Activated CD8-positive, alpha-beta T cell treated with anti-CD3 and anti-CD28 coated beads, Interleukin-2, amount 10 ng/mL, durations not matched to agents 7 days and 5 days (primary cell): Measurements from ENCODE around the gene ARHGAP8. TPM values are rescaled to one million over a fixed set of nuclear protein-coding genes. Genes with fewer than 3 reads are reported as not detected.

Source experiments
- ATAC-seq: fragments of 150-1000 bp; cut with Tn5 transposase; one replicate; pipeline ENCODE4 v1.10.0; 2021; ENCODE audit warnings: moderate library complexity
- CTCF ChIA-PET: fragments of 350-600 bp; sonication (Branson Sonifier 250); formaldehyde crosslinking; loops from one replicate; lab custom pipeline; 2021; ENCODE audit warnings: antibody characterized with exemption; lab: Charles Lee
- POLR2A ChIA-PET: fragments of 350-600 bp; sonication (Branson Sonifier 250); formaldehyde crosslinking; loops from one replicate; lab custom pipeline; 2021; ENCODE audit warnings: antibody characterized with exemption; lab: Charles Lee
- DNase-seq: peaks from one replicate; pipeline ENCODE4 v3.0.0-alpha.2; 2020
- H3K27ac Mint-ChIP-seq: one replicate; pipeline ENCODE4 v1.8.0; 2021; ENCODE audit warnings: mild to moderate bottlenecking, mixed read lengths
- H3K27me3 Mint-ChIP-seq: one replicate; pipeline ENCODE4 v1.8.0; 2021; ENCODE audit warnings: low read depth, mixed read lengths
- H3K36me3 Mint-ChIP-seq: one replicate; pipeline ENCODE4 v1.8.0; 2021; ENCODE audit warnings: low read depth, mixed read lengths
- H3K4me1 Mint-ChIP-seq: one replicate; pipeline ENCODE4 v1.8.0; 2021; ENCODE audit warnings: low read depth, mixed read lengths
- H3K4me3 Mint-ChIP-seq: one replicate; pipeline ENCODE4 v1.8.0; 2021; ENCODE audit warnings: mild to moderate bottlenecking, mixed read lengths
- H3K9me3 Mint-ChIP-seq: one replicate; pipeline ENCODE4 v1.8.0; 2022; ENCODE audit warnings: mixed read lengths; ENCODE audit not compliant: insufficient read depth
- total RNA-seq, 2 experiments: library from RNA; stranded (reverse); gene quantifications; one replicate each; pipeline ENCODE4 v1.2.3, GENCODE V29; 2021

The ARHGAP8 gene
- 1 to 10 TPM in 1 of 2 experiments, under 1 TPM in 1; 0.39 to 1.2 TPM for total RNA-seq

DNA sequence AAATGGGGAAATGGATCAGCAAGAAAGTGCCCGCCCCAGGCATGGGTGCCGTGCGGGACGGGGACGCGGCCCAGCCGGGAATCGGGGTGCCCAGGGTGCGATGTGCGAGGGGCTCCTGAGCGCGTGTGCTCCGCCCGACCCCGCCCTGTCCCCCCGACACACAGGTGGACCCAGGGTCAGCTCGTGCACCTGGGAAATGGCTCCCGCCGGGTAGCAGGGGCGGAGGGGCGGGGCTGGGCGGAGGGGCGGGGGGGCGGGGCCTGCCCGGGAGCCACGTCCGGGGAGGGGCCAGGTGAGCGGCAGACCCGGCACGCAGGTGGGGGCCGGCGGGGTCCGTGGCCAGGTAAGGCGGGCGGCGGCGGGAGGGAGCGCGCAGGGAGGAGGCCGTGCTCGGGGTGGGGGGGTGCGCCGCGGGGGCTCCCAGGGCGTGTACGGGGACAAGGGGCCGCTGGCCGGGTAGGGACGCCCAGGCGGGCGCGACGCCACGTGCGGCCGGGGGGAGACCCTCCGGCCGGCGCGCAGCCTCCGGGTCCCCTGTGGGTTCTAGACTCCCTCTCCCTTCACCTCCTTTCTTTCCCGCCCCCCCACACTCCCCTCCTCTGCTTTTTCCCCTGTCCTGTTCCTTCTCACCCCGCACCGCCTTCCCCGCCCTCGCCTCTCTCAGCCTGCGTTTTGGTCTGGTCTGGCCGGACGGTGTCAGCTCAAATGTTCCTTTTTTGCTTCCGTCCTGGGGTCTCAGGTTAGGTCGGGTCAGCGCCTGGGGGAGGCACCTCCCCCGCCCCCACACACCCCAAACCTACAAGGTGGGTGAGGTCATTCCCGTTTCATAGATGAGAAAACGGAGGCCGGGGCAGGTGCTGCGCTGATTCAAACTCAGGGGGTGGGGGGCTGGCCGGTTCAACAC, at the start of gene ARHGAP8:
ARHGAP8 (plus strand) TSS at position 291 of the 904 bp plus-strand sequence. CDS start 33,953 bp downstream, outside the sequence.
- Mint-ChIP-seq H3K27me3 (peaks cover 47% of the 10 kb centered on the region), H3K4me3 (peak within 1 kb of the TSS; percentile 25), H3K36me3 (no peaks in the 10 kb centered on the region), H3K9me3 (no peaks in the 10 kb centered on the region), H3K4me1 (peaks cover 3% of the 10 kb centered on the region), H3K27ac (no peak within 1 kb of the TSS)
- no peak for DNase-seq
- ChIA-PET CTCF (no interaction called here), POLR2A (no interaction called here)
- ATAC-seq, result peak; percentile 57

DNA sequence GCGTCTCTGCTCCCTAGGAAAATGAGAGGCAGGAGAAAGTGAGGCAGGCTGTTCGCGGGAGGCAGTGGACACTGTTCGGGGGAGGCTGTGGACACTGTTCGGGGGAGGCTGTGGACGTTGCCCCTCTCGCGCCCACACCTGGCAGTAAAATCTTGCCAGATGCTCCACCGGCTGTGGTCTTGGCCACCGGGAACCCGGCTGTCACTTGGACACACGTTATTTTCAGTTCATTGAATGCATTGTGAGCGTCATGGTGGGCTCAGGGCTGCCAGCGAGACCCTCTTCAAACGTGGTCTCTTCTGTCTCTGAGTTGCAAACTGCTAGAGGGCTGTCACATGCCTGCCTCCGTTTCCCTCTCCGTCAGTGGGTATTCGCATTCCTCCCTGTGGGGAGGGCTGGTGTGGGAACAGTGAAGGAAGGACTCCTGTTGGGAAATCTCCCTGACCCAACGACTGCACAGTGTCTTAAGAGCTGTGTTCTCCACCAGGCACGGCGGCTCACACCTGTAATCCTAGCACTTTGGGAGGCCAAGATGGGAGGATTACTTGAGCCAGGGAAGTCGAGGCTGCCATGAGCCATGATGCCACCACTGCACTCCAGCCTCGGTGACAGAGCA, 49.0 kb upstream of the ARHGAP8 start:
- H3K4me3 Mint-ChIP-seq, result peak overlapping the region; percentile 69
- H3K9me3 Mint-ChIP-seq, result no peaks in the 10 kb centered on the region
- no peak overlapping the region for H3K27ac Mint-ChIP-seq
- DNase-seq, result no peak
- H3K27me3 Mint-ChIP-seq, result no peaks in the 10 kb centered on the region
- peaks cover 10% of the 10 kb centered on the region for H3K36me3 Mint-ChIP-seq
- peaks cover 27% of the 10 kb centered on the region for H3K4me1 Mint-ChIP-seq
- no peak for ATAC-seq
- ChIA-PET CTCF (interaction anchor here (0.9 to 1.1 kb wide), 3 partner anchors 18 to 26 kb away, joined by 3 to 4 read pairs (median 3); no protein-coding TSS in a partner anchor), POLR2A (no interaction called here)

DNA sequence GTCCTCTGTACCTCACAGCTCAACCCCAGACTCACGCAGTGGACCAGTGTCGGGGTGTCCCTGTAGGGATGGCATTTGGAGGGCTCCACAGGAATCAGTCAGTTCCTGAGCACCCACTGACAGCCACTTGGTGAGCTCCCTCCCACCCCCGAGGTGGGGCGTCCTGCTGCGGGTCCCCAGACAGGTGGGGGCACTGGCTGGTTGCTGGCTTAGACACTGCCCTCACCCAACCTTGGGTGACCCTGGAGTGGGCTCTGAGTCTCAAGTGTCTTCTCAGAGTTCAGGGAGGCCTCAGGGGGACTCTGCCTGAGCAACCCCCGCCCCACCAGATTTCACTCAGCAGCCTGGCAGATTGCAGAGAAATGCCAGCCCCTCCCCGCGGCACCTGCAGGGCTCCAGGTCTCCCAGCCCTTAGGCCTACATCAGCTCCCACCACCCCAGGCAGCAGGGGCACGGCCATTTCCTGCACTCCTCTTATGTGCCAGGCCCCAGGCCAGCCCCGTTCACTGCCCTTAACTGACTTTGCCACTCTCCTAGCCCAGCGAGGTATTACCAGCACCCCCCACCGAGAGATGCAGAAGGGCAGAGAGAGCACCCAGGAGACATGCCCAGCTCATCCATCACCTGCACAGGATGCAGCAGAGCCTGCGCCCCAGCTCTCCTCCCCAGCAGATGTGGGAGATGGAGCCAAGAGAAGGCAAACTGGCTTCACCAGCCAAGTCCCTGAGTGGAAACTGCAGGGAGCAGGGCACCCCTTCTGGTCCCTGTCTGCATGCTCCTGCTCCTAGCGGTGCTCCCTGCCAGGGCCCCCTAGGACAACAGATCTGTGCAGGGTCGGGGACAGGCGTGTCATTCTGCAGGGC, 48.0 kb upstream of the ARHGAP8 start:
- Mint-ChIP-seq H3K27me3 (no peaks in the 10 kb centered on the region), H3K27ac (no peak overlapping the region), H3K4me1 (peaks cover 34% of the 10 kb centered on the region), H3K9me3 (no peaks in the 10 kb centered on the region), H3K4me3 (no peak overlapping the region), H3K36me3 (peaks cover 10% of the 10 kb centered on the region)
- ChIA-PET POLR2A (no interaction called here), CTCF (interaction anchor here (1.1 to 1.7 kb wide), 3 partner anchors 20 to 31 kb away, joined by 3 to 4 read pairs (median 3); no protein-coding TSS in a partner anchor)
- DNase-seq (no peak), ATAC-seq (no peak)

DNA sequence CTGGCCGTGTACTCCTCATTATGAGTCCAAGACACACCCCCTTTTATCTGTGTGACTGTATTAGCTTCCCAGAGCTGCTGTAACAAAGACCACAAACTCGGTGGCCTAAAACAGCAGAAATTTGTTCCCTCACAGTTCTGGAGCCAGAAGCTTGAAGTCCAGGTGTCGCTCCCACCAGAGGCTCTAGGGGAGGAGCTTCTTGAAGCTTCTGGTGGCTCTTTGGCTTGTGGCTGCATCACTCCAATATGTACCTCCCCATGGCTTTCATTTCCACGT, 47.4 kb upstream of the ARHGAP8 start:
- Mint-ChIP-seq H3K27ac (no peak overlapping the region), H3K9me3 (no peaks in the 10 kb centered on the region), H3K27me3 (no peaks in the 10 kb centered on the region), H3K4me3 (no peak overlapping the region), H3K4me1 (peaks cover 39% of the 10 kb centered on the region), H3K36me3 (peaks cover 12% of the 10 kb centered on the region)
- DNase-seq, result no peak
- ATAC-seq, result no peak
- POLR2A ChIA-PET, result no interaction called here
- CTCF ChIA-PET, result interaction anchor here (1.0 to 1.7 kb wide), 3 partner anchors 20 to 30 kb away, joined by 3 read pairs; no protein-coding TSS in a partner anchor

DNA sequence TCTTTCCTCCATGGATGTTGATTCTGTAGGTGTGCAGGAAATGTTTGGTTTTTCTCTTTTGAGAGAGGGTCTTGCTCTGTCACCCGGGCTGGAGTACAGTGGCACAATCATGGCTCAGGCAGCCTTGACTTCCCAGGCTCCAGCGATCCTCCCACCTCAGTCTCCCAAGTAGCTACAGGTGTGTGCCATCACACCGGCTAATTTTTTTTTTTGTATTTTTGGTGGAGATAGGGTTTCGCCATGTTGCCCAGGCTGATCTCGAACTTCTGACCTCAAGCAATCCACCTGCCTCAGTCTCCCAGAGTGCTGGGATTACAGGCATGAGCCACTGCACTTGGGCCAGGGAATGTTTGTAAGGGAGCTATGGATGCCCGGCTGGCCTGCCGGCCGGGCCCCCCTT, 45.9 kb upstream of the ARHGAP8 start:
- ATAC-seq, result no peak
- Mint-ChIP-seq H3K9me3 (no peaks in the 10 kb centered on the region), H3K36me3 (peaks cover 12% of the 10 kb centered on the region), H3K27me3 (no peaks in the 10 kb centered on the region), H3K27ac (no peak overlapping the region), H3K4me1 (peaks cover 49% of the 10 kb centered on the region), H3K4me3 (no peak overlapping the region)
- POLR2A ChIA-PET, result no interaction called here
- DNase-seq, result no peak
- CTCF ChIA-PET, result interaction anchor here (1.1 kb wide), 1 partner anchor 22 kb away, joined by 3 read pairs; no protein-coding TSS in a partner anchor

DNA sequence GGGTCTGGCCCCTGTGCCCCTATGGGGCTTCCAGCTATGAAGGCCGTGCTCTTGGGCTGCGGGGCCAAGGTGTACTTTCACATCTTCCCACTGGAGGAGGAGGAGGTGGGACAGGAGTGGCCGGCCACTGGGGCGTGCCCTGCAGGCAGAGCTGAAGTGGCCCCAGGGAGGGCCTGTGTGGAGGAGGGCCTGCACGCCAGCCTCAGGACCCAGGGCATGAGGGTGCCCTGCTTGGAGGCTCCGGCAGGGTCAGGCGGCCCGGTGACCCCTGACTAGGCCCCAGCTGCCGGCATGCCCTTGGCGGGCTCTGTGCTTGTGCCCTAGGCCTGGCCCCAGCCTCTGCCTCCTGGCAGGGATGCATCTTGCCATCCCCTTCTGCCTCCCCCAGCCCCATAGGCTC, 45.2 kb upstream of the ARHGAP8 start:
- ChIA-PET POLR2A (no interaction called here), CTCF (interaction anchor here (1.1 kb wide), 1 partner anchor 22 kb away, joined by 3 read pairs; no protein-coding TSS in a partner anchor)
- ATAC-seq (no peak), DNase-seq (no peak)
- Mint-ChIP-seq H3K4me3 (no peak overlapping the region), H3K9me3 (no peaks in the 10 kb centered on the region), H3K36me3 (peaks cover 12% of the 10 kb centered on the region), H3K4me1 (peaks cover 46% of the 10 kb centered on the region), H3K27me3 (no peaks in the 10 kb centered on the region), H3K27ac (no peak overlapping the region)

DNA sequence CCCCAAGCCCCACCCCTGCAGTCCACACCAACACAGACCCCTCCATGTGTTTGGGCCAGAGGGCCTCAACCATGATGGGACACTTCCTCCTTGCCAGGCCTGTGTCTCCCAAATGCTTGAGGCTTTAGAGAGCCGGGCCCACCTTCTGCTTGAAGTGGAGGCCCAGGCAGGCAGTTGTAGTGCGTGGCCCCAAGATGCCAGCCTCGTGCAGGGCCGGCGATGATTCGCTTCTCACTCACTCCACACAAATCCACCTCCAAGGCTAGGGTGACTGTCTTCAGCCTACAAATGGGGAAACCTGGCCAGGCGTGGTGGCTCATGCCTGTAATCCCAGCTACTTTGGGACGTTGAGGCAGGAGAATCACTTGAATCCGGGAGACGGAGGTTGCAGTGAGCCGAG, 44.6 kb upstream of the ARHGAP8 start:
- POLR2A ChIA-PET, result no interaction called here
- CTCF ChIA-PET, result interaction anchor here (0.7 to 1.5 kb wide), 3 partner anchors 21 to 23 kb away, joined by 3 to 6 read pairs (median 3); no protein-coding TSS in a partner anchor
- no peak for DNase-seq
- no peaks in the 10 kb centered on the region for H3K9me3 Mint-ChIP-seq
- H3K4me1 Mint-ChIP-seq, result peaks cover 50% of the 10 kb centered on the region
- no peak overlapping the region for H3K27ac Mint-ChIP-seq
- H3K4me3 Mint-ChIP-seq, result no peak overlapping the region
- H3K27me3 Mint-ChIP-seq, result no peaks in the 10 kb centered on the region
- ATAC-seq, result no peak
- peaks cover 12% of the 10 kb centered on the region for H3K36me3 Mint-ChIP-seq

DNA sequence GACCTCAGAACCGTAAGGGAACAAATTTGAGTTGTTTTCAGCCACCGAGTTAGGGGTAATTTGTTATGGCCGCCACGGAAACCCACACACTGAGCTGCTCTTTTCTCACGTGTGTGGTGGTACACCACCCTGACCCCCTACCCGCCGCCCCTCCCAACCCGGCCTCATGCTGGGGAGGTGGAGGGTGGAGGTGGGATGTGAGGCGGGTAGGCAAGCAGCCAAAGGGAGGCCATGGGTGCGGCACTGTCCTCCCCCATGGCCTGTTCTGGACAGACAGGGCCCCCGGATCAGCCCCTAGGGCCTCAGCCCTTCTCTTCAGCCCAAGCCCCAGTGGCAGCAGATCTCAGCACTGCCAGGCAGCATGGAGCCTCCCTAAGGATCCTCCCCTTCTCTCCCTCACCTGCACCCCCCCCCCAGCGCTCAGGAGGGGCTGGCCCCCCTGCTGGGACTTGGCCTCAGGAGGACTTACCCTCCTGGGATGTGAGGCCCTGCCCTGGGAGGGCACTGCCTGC, 42.4 kb upstream of the ARHGAP8 start:
- peaks cover 5% of the 10 kb centered on the region for H3K36me3 Mint-ChIP-seq
- peak overlapping the region; percentile 72 for H3K4me3 Mint-ChIP-seq
- ChIA-PET POLR2A (no interaction called here), CTCF (interaction anchor here (1.1 kb wide), 1 partner anchor 27 kb away, joined by 3 read pairs; no protein-coding TSS in a partner anchor)
- no peaks in the 10 kb centered on the region for H3K9me3 Mint-ChIP-seq
- DNase-seq, result peak; percentile 43
- peak overlapping the region; percentile 92 for H3K27ac Mint-ChIP-seq
- H3K27me3 Mint-ChIP-seq, result no peaks in the 10 kb centered on the region
- peak; percentile 34 for ATAC-seq
- H3K4me1 Mint-ChIP-seq, result peaks cover 50% of the 10 kb centered on the region

DNA sequence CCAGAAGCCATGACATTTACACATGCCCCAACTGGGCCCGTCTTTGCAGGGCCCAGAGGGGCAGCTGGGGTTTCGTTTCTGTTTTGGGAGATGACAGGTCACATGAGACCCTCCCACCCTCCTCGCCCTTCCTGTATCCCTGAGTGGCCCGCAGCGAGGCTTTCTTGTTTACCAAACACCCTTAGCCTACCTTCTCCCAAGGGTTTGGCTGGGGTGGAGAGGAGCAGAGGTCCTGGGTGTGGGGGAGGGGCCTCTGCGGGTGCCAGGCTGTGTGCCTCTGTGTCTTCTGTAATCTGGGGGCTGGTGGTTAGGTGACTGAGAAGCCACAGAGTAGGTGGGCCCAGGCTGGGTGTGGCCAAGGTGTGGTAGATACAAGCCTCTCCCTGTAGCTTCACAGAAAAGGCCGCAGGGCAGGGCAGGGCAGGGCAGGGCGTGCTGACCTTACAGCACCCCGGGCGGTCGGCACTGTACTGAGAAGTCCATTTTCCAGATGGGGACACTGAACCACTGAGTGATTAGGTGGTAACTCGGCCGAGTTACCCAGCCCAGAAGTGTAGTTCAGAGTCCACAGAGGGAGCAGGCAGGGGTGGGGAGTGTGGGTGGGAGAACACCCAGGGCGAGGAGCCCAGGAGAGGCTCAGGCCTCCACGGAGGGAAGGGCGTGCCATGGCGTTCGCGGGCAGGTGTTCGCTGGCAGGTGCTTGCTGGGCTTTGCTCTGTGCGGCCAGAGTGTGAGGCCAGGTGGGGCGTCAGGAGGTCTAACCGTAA, 41.7 kb upstream of the ARHGAP8 start:
- ChIA-PET CTCF (no interaction called here), POLR2A (no interaction called here)
- ATAC-seq (peak; percentile 77), DNase-seq (peak; percentile 75)
- H3K4me1 Mint-ChIP-seq, result peaks cover 50% of the 10 kb centered on the region
- H3K27ac Mint-ChIP-seq, result peak overlapping the region; percentile 92
- no peaks in the 10 kb centered on the region for H3K27me3 Mint-ChIP-seq
- peaks cover 2% of the 10 kb centered on the region for H3K36me3 Mint-ChIP-seq
- H3K9me3 Mint-ChIP-seq, result no peaks in the 10 kb centered on the region
- peak overlapping the region; percentile 72 for H3K4me3 Mint-ChIP-seq

DNA sequence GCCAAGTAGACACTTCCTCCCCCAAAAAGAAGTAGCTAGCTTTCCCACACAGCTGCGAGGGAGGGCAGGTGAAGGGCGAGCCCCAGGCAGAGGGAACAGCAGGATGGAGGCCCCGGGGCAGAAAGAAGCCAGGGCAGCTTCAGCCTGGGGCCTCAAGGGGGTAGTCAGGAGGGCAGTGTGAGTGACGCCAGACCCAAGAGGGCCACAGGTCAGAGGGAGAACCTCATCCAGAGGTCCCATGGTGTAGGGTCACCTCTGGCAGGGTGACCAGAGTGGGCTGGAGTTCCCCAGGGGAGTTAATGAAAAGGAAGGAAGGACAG, 41.2 kb upstream of the ARHGAP8 start:
- ATAC-seq (no peak), DNase-seq (no peak)
- Mint-ChIP-seq H3K27me3 (no peaks in the 10 kb centered on the region), H3K36me3 (peaks cover 5% of the 10 kb centered on the region), H3K4me3 (no peak overlapping the region), H3K4me1 (peaks cover 50% of the 10 kb centered on the region), H3K9me3 (no peaks in the 10 kb centered on the region), H3K27ac (peak overlapping the region; percentile 92)
- CTCF ChIA-PET, result no interaction called here
- POLR2A ChIA-PET, result no interaction called here
